ENCODE data around the gene PPP1R9B.

The PPP1R9B gene

GRCh38 chr17:50100921-50101345, 49.5 kb downstream of the PPP1R9B start:
- H3F3A ChIP-seq (ENCODE audit: insufficient read depth, low read length) = no peaks in the 10 kb centered on the region
- H3K4me3 ChIP-seq (ENCODE audit: low read depth, low read length, poor library complexity, severe bottlenecking) = no peak overlapping the region
- H4K20me1 ChIP-seq (ENCODE audit: insufficient read depth, low read length) = no peaks in the 10 kb centered on the region
- H3K9me2 ChIP-seq (ENCODE audit: low read depth, low read length) = no peaks in the 10 kb centered on the region
- H3K27ac ChIP-seq (ENCODE audit: low read depth, low read length, poor library complexity, severe bottlenecking) = no peak overlapping the region
- no peaks in the 10 kb centered on the region for H3K9me3 ChIP-seq (ENCODE audit: low read length)
- TF ChIP-seq EZH2 (IDR thresholded peaks at IDR 0.05; ENCODE audit: borderline replicate concordance, low read length) (no peak), CTCF (IDR thresholded peaks at IDR 0.05; ENCODE audit: low read length) (no peak)
- no peaks in the 10 kb centered on the region for H3K79me2 ChIP-seq (ENCODE audit: insufficient read depth, low read length)
- H3K4me1 ChIP-seq (ENCODE audit: insufficient read depth, low read length, severe bottlenecking) = peaks cover 4% of the 10 kb centered on the region
- no peaks in the 10 kb centered on the region for H3K36me3 ChIP-seq (ENCODE audit: insufficient read depth, low read length)
- H3K9ac ChIP-seq (ENCODE audit: low read length) = no peak overlapping the region
- no peak overlapping the region for H3K4me2 ChIP-seq (ENCODE audit: low read length)
- no peak overlapping the region for H2AFZ ChIP-seq (ENCODE audit: low read length)
- H3K27me3 ChIP-seq (ENCODE audit: insufficient read depth, low read length) = no peaks in the 10 kb centered on the region

GRCh38 chr17:50100480-50100883, 50.0 kb downstream of the PPP1R9B start:
- H3K27me3 ChIP-seq (ENCODE audit: insufficient read depth, low read length) = no peaks in the 10 kb centered on the region
- TF ChIP-seq CTCF (IDR thresholded peaks at IDR 0.05; ENCODE audit: low read length) (no peak), EZH2 (IDR thresholded peaks at IDR 0.05; ENCODE audit: borderline replicate concordance, low read length) (no peak)
- no peaks in the 10 kb centered on the region for H3K9me2 ChIP-seq (ENCODE audit: low read depth, low read length)
- H3K79me2 ChIP-seq (ENCODE audit: insufficient read depth, low read length) = no peaks in the 10 kb centered on the region
- no peak overlapping the region for H3K9ac ChIP-seq (ENCODE audit: low read length)
- no peak overlapping the region for H3K4me2 ChIP-seq (ENCODE audit: low read length)
- no peak overlapping the region for H2AFZ ChIP-seq (ENCODE audit: low read length)
- H3K9me3 ChIP-seq (ENCODE audit: low read length) = no peaks in the 10 kb centered on the region
- no peaks in the 10 kb centered on the region for H4K20me1 ChIP-seq (ENCODE audit: insufficient read depth, low read length)
- no peak overlapping the region for H3K27ac ChIP-seq (ENCODE audit: low read depth, low read length, poor library complexity, severe bottlenecking)
- H3K4me3 ChIP-seq (ENCODE audit: low read depth, low read length, poor library complexity, severe bottlenecking) = no peak overlapping the region
- H3K36me3 ChIP-seq (ENCODE audit: insufficient read depth, low read length) = no peaks in the 10 kb centered on the region
- peaks cover 8% of the 10 kb centered on the region for H3K4me1 ChIP-seq (ENCODE audit: insufficient read depth, low read length, severe bottlenecking)
- no peaks in the 10 kb centered on the region for H3F3A ChIP-seq (ENCODE audit: insufficient read depth, low read length)

- Histone ChIP-seq H4K20me1 (ENCODE audit: insufficient read depth, low read length) (no peaks in the 10 kb centered on the region), H3K9ac (ENCODE audit: low read length) (no peak overlapping the region), H3K4me2 (ENCODE audit: low read length) (no peak overlapping the region), H3K9me3 (ENCODE audit: low read length) (no peaks in the 10 kb centered on the region), H3K79me2 (ENCODE audit: insufficient read depth, low read length) (no peaks in the 10 kb centered on the region), H3K27ac (ENCODE audit: low read depth, low read length, poor library complexity, severe bottlenecking) (no peak overlapping the region), H3K36me3 (ENCODE audit: insufficient read depth, low read length) (no peaks in the 10 kb centered on the region), H3K9me2 (ENCODE audit: low read depth, low read length) (no peaks in the 10 kb centered on the region), H3K4me3 (ENCODE audit: low read depth, low read length, poor library complexity, severe bottlenecking) (no peak overlapping the region), H3K27me3 (ENCODE audit: insufficient read depth, low read length) (no peaks in the 10 kb centered on the region), H3K4me1 (ENCODE audit: insufficient read depth, low read length, severe bottlenecking) (peaks cover 15% of the 10 kb centered on the region), H2AFZ (ENCODE audit: low read length) (no peak overlapping the region), H3F3A (ENCODE audit: insufficient read depth, low read length) (no peaks in the 10 kb centered on the region)
- TF ChIP-seq CTCF (IDR thresholded peaks at IDR 0.05; ENCODE audit: low read length) (no peak), EZH2 (IDR thresholded peaks at IDR 0.05; ENCODE audit: borderline replicate concordance, low read length) (no peak)
Observed at GRCh38 chr17:50099003-50099402, 51.5 kb downstream of the PPP1R9B start.
